Mammary epithelial cell (primary cell): ENCODE data around the gene FRMPD1.

ENCODE experiments used
- CTCF ChIP-seq, 2 donors: IDR thresholded peaks in 1 of 2; conservative IDR thresholded peaks in 1 of 2; 2 replicates each; pipeline ENCODE4 v1.5.1; 2011 to 2012; ENCODE audit warnings: inconsistent platforms in 2 of 2, low read length in 2 of 2, mild to moderate bottlenecking in 2 of 2, control low read depth in 1 of 2, low read depth in 1 of 2; ENCODE audit not compliant: insufficient read depth in 1 of 2; ENCODE audit errors: extremely low read depth in 1 of 2
- EZH2 ChIP-seq: IDR thresholded peaks from 2 replicates; pipeline ENCODE4 v1.6.1; 2012; ENCODE audit warnings: low read length, inconsistent platforms, borderline replicate concordance

DNA sequence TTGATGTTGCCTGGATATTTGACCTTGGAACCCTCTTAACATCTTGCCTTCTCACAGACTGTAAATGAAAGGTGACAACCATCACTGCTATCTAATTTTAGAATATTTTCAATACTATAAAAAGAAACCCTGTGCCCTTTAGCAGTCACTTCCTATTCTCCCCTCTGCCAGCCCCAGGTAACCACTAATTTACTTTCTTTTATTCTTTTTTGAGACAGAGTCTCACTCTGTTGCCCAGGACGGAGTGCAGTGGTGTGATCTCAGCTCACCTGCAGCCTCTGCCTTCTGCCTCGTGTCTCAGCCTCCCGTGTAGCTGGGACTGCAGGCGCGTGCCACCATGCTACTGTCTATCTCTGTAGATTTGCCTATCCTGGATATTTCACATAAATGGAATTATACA, 43.6 kb downstream of the FRMPD1 start:
- TF ChIP-seq EZH2 (no peak), CTCF (conservative IDR thresholded peaks at IDR 0.05 in 1 of 2, IDR thresholded peaks at IDR 0.05 in 1 of 2; ENCODE audit: extremely low read depth in 1 of 2, insufficient read depth in 1 of 2, low read depth in 1 of 2, low read length in 2 of 2) (no peak)
